Activated CD4-positive, alpha-beta T cell treated with anti-CD3 and anti-CD28 coated beads, Interleukin-2, amount 50 U/mL, for 48 hours (primary cell): ENCODE data around the gene FOXP1.
"Not testable (repeated sequence)": the region's sequence is repeated elsewhere in the genome, so short reads cannot be mapped to it uniquely, and the experiment has no call there.

Experiments
- DNase-seq, 2 experiments: peaks; one replicate each; pipeline ENCODE4 v3.0.0-alpha.2; 2020

Gene FOXP1

GRCh38 chr3:71446260-71446659, 137.3 kb downstream of the FOXP1 start:
- no peak for DNase-seq

DNA sequence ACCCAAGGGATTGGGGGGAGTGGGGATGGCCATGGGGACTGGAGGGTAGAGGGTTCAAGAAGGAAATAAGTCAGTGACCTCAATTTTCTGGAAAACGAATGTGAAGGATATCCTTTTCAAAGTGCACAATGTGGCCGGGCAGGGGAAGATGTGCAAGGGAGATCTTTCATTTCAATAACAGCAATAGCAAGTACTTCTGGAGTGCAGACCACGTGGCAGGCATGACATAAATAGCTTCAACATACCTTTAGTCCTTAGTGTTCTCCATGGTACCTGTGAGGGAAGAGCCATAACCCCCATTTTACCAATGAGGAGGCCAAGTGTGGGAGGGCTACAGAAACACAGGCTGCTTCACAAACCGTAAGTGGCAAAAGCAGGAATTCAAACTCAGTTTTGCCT, 138.7 kb downstream of the FOXP1 start:
- DNase-seq: no peak

- DNase-seq: peak; percentile 54 to 65
Measured at GRCh38 chr3:71444028-71444860, 139.3 kb downstream of the FOXP1 start.

DNA sequence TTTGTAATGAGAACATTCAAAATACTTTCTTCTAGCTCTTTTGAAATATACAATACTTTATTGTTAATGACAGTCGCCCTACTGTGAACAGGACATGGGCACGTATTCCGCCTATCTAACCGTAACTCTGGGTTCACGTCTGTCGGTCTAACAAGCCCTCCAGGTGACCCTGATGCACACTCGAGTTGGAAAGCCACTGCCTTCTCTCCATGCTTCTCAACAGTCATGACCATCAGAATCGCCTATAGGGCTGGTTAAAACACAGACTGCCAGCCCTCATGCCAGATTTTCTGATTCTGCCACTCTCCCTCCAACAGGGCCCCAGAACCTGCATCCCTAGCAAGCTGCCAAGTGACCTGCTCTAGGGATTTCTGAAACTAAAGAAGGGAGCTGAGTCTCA, 140.2 kb downstream of the FOXP1 start:
- no peak for DNase-seq

DNA sequence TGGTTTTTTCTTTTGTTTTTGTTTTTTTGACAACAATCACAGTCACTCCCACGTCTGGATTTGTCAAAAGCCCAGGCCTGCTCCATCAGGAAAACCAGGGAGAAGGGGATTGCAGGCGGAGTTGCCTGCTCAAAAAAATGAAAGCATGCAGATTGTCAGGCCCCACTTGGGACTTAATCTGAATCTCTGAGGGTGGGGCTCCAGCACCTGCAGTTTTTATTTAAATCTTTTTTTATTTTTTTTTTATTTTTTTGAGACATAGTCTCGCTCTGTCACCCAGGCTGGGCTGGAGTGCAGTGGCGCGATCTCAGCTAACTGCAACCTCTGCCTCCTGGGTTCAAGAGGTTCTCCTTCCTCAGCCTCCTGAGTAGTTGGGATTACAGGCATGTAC, 140.9 kb downstream of the FOXP1 start:
- no peak for DNase-seq

DNA sequence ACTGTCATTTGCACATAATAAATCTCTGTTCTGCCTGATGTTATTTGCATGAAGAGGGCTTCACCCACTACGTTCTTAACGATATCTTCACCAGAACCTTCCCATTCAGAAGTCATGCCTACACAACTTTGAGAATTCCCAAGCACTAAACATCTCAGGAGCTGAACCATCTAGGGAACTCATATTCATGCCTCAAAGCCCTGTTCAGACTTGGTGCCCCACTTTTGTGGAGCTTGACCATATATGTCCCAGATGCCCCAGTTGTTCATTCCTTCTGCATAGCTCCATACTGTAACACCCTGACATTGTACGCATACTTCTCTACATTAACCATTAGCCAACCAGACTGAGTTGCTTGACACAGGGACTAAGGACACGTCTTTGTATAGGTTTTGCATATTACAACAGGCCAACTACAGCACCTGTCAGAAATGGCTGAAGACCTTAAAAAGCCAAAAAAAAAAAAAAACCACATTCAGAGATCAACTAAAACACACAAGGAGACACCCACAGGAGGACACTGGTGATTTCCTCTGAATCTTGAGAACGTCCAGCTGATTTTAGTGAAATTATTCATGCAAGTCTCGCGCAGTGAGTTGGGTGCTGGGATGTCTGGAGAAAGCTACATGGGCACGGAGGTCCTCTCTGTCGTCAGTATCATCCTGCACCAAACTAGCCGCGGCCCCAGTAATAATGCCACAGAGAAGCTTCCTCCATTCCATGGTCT, 141.4 kb downstream of the FOXP1 start:
- no peak for DNase-seq

DNA sequence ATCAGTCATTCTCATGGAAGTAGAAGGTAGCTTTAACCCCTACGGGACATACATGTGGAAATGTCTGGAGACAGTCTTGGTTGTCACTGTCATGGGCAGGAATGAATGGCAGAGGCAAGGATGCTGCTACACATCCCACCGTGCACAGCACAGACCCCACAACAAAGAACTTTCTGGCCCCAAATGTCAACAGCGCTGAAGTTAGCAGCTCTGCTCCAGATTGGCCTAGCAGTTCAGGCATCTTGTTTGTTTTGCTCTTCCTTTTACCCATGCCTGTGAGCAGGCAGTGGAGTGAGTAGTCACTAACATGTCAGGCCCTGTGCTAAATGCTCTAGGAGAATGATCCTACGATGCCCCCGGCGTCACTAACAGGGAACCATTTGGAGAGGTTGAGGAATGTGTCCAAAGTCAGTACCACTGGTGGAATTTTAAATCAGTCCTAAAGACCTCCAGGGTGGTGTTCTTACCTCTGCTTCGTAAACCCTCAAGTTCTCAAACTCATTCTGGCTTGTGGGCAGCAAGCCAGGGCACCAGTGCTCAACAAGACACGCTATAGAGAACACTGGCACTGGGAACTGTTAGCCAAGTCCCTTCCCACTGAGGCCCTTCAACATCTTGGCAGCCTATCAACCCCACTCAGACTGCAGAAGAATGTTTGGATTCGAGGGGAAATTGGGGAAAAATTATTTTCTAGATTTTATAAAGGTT, 142.2 kb downstream of the FOXP1 start:
- DNase-seq: no peak

GRCh38 chr3:71438904-71439303, 144.6 kb downstream of the FOXP1 start:
- DNase-seq: no peak

DNA sequence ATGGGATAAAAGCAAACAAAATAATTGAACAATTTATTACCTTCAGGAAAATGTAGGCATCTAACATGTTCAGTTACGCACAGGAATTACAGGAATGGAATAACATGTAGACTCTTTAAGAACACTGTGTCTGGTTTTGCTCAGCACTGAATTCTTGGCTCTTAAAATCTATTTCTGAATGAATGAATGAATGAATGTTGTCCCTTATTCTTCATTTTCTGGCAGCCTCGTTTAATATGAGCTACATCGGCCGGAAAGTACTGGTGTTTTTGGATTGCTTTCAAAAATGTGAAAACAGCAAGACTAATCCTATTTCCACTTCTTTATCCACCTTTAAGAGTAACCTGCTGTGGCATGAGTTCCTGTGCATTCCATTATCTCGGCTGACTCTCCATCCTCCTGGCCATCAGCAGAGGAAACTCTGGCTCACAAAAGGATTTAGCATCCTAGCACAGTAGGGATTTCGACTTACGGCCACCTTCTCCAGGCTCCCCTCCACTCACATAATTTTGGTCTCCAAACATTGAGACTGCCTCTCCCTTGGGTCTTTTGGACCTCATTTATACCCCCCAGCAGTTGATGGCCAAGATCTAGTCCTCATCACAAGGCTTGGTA, 145.3 kb downstream of the FOXP1 start:
- DNase-seq: no peak

DNA sequence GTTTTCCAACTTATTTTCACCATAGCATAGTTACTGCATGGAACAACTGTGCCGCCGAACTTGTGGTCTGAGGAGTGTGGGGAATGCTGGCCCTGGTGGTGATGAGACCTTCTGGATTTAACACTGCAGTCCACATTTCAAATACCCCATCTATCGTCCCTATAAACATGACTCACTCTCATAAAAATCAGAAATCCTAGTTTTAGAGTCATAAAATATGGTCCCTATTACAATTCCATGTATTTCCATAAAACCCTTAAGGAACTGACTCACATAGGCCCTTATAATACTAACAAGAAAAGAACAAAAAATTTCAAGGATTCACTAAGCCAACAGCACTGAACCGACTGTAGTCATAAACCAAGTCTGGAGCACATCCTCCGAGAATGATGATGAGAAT, 147.2 kb downstream of the FOXP1 start:
- no peak for DNase-seq

DNA sequence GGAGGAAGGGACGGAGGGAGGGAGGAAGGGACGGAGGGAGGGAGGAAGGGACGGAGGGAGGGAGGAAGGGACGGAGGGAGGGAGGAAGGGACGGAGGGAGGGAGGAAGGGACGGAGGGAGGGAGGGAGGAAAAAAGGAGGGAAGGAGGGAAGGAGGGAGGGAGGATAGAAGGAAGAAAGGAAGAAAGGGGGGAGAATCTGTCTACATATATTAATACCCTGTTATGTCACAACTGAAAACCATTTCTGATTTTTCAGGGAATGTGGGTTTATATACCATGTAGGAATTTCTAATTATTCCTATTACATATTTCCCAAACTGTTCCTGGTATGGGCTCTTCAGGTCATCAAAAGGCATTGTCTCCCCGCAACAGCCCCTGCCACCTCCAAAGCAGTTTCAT, 147.7 kb downstream of the FOXP1 start:
- DNase-seq: not testable (repeated sequence)

- no peak for DNase-seq
Measured at GRCh38 chr3:71433631-71434030, 149.9 kb downstream of the FOXP1 start.

- DNase-seq: no peak
Measured at GRCh38 chr3:71432044-71432975, 151.2 kb downstream of the FOXP1 start.

DNA sequence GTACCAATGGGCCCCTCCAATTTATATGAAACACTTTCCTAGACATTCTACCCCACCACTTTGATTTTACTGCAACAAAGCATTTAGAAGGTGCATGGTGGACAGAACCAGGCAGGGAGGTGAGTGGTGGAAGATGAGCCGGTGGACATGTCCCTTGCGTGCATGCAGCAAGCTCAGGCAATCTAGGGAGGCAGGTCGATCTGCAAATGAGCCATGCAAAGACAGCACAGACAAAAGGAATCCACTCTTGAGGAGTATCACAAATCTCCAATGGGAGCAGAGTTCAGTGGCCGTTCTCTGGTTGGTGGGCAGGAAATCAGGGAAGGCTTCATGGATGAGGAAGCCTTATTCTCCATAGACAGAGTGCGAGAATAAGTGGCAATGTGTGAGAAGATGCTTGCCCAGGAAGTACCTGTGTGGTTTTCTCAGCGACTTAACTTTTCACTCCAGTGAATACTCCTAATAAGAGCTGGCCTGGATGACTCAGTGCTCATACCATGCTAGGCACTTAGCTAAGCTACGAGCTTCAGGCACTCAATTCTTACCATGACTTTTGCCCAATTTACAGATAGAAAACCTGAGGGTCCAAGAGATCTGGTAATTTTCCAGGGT, 152.5 kb downstream of the FOXP1 start:
- no peak for DNase-seq

GRCh38 chr3:71429597-71429988, 153.9 kb downstream of the FOXP1 start:
- no peak for DNase-seq

- no peak for DNase-seq
Measured at GRCh38 chr3:71428841-71429596, 154.5 kb downstream of the FOXP1 start.

DNA sequence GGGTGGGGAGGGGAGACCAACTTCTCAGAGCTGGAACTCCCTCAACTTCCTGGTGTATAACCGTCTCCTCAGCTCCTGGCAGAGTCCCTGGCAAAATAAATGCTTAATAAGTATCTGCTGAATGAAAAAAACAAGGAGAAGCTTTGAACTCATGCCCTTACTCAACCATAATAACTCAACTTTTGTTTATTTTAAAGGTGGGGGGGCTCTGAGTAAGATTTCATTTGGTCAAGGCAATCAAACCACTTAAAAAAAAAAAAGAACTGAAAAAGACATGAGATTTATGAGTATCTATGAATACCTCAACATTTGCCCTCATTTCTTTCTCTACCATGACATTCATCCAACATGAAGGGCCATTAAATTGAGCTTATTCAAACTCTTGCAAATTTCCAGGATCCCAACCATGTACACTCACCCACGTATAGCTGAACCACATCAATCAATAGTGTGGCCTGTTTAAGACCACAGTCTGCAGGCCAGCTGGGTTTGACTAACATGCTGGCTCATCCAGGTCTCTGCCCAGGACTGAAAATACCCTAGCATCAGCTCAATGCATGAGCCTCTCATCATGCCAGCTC, 157.9 kb downstream of the FOXP1 start:
- DNase-seq: peak in 1 of 2 experiments; percentile 56

- no peak for DNase-seq
Measured at GRCh38 chr3:71423151-71423906, 160.2 kb downstream of the FOXP1 start.

DNA sequence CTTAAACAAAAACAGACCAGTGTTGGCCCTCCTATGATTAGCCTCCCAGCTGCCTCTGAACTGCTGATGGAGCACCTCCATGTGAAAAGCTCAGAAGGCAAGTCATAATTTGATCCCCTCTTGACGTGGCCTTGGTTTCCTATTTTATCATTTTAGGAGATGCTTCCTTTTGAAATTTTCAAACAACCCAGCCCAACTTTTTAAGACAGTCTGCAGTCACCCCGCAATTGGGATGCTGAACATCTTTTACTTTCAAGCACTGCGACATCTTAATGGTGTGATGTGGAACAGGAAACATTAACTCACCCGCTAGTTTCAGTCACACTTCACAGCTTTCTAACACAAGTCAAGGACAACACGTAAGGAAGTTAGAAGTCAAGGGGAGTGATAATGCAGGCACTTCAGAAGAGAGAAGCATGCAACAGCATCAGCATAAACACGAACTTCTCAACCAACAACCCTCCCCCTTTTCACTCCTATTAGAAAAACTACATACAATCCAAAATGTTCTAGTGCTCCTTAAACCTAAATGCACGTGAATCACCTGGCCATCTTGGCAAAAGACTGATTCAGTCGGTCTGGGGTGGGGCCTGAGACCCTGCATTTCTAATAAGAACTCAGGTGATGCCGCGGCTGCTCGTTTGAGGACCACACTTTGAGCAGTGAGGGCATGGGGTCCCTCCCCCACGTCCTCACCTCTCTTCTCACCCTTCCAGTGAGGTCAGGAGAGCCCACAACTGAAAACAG, 161.5 kb downstream of the FOXP1 start:
- DNase-seq: peak; percentile 45 to 60
